GM21619 (cell line): ENCODE results near the gene NUCKS1.

Source experiments
- ATAC-seq: cut with Tn5 transposase; IDR thresholded peaks from one replicate; pipeline ENCODE4 v1.9.1; 2021; ENCODE audit not compliant: unreplicated experiment

The NUCKS1 gene

GRCh38 chr1:205701891-205702290 is 48.1 kb downstream of the NUCKS1 start:
- ATAC-seq: no peak

DNA sequence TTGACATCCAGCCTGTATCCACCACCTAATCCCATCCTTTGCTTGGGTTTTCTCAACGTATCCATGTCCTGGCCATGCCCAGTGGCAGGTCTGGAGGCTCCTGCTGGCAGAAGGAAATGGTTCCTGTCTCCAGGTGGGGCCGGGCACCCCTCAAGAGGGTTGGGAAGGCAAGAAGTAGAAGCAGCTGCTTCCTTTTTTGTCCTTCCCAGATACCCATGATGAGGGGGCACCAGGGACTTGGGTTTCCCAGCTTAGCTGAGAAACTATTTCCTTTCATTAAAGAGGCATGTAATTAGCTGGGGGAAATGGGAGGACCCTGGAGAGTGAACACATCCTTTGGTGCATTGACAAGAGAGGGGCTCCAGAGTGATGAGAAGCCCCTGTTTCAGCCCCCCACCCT is 48.6 kb downstream of the NUCKS1 start:
- ATAC-seq: no peak

DNA sequence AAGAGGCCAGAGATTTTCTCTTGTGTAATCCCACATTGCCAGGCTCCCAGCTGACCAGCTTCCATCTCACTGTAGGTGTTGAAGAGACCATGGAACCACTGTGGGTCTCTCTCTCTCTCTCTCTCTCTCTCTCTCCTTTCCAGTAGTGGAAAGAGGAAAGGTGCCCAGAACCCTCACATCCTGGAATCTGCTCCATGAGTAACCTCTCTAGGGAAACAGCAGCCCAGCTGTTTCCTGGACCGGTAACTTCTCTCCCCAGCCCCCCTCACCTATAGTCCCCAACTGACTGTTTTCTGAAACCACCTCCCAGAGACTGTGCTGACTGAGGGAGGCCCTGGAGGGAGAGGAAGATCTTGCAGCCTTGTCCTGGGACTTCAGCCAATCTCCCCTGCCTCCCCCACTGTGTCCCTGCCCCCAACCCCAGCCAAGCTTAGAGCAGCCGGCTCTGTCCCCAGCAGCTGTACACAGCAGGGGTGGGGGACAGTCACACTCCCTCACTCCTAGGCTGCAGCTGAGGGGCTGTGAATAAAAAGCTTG is 49.0 kb downstream of the NUCKS1 start:
- no peak for ATAC-seq

DNA sequence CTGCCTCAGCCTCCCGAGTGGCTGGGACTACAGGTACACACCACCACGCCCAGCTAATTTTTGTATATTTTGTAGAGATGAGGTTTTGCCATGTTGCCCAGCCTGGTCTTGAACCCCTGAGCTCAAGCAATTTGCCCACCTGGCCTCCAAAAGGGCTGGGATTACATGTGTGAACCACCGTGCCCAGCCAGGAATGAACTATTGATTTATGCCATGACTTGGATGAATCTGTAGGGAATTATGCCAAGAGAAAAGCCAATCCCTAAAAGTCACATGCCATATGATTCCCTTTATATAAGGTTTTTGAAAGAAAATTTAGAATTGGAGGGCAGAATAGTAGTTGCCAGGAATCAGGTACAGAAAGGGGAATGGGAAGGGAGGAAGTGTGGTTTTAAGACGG is 50.6 kb downstream of the NUCKS1 start:
- no peak for ATAC-seq

- ATAC-seq: no peak
Observed at GRCh38 chr1:205698921-205699320, 51.1 kb downstream of the NUCKS1 start.

GRCh38 chr1:205693421-205693991 is 56.5 kb downstream of the NUCKS1 start:
- no peak for ATAC-seq

GRCh38 chr1:205692423-205692822 is 57.6 kb downstream of the NUCKS1 start:
- no peak for ATAC-seq

DNA sequence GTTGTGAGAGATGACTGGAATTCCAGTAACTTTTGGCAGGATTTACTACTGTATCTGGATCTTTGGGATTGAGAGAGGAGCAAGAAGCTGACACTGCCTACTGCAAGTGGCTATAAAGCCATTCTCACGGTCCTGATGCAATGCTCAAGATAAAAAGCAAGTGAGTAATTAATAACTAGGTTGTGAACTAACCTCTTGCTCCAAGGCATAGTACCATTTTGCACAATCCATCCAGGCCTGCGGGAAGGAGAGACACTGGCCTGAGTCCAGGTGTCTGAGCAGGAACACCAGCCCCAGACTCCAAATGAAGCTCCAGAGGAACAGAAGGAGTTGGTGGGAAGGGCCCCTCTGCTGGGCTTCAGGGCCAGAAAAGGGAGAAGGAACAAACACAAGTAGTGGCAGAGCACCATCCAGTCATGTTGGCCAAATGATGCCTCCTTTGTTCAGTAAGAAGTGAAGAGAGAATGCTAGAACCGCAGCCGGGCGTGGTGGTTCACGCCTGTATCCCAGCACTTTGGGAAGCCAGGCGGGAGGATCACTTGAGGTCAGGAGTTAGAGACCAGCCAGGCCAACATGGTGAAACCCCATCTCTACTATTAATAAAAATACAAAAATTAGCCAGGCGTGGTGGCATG is 59.7 kb downstream of the NUCKS1 start:
- ATAC-seq: no peak

DNA sequence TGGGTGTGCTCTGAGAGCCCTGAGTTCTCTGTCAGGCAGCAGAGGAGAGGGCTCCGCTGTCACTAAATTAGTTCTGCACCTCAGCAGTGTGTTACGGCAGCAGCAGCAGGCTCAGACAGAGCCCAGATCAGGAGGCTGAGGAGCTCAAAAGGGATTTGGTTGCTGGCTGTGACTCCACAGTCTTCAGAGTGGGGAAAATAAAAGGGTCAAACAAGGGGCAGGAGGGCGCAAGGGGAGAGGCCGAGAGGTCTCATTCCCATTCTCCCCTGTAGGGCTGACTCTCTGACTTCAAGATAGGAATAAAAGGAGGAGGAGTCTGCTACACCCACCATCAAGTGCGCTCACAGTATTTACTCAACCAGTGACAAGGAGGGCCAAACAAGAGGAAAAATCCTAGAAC is 60.5 kb downstream of the NUCKS1 start:
- no peak for ATAC-seq

GRCh38 chr1:205688171-205689080 is 61.6 kb downstream of the NUCKS1 start:
- no peak for ATAC-seq

DNA sequence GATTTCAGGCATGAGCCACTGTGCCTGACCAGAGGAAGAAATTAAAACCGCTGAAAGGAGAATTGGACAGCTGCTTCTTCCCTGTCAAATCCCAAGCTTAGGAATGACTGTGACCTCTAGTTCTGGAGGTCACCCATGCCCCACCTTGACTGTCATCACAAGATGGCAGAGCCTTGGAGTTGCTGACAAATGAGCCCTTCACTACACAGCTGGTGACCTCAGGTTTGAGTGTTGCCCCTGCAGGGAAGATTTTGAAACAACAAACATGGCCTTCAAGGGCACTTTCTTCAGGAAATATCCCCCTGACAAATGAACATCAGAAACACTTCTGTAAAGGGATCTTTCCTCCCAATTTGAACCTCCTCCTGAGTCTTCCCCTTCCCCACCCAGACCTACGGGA is 62.7 kb downstream of the NUCKS1 start:
- no peak for ATAC-seq

- ATAC-seq: no peak
Observed at GRCh38 chr1:205681364-205681763, 68.6 kb downstream of the NUCKS1 start.

DNA sequence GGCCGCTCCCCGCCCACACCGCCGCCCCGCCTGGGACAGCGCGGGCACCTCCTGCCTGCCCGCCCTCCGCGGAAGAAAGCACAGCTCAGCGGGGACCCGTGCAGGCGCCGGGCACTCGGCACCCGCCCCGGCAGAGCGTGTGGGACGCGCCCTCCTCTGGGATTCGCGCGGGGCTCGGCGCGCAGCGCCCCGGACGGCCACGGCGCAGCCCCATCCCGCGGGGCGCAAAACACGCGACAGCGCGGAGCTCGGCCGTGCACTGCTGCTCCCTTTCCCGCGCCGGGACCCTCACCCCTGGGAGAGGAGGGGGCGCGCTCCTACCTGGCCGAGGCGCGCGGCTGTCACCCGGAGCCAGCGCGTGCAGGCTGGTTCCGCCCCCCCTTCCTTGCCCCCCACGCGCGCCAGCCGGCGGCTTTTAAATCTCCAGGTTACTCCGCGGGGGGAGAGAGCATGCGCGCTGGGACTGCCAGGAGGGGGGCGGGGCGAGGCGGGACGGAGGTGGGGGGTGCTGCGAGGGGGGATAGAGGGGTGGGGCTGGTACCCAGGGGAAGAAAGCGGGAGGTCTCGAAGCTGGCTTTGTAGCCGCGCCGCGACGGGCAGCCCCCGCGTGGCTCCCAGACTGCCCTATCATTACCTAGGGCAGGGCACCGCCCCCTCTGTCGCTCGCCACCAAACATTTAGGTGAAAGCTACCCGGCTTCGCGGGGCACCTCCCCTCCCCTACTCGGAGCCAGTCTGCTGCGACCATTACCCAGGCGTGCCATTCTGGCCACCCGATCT is 69.7 kb downstream of the NUCKS1 start, which contains the start of gene SLC45A3:
SLC45A3 (minus strand) TSS at position 437 of the 779 bp plus-strand sequence. CDS start 15,853 bp downstream, outside the sequence.
- ATAC-seq: no peak

GRCh38 chr1:205678286-205679111 is 71.5 kb downstream of the NUCKS1 start:
- ATAC-seq: no peak

DNA sequence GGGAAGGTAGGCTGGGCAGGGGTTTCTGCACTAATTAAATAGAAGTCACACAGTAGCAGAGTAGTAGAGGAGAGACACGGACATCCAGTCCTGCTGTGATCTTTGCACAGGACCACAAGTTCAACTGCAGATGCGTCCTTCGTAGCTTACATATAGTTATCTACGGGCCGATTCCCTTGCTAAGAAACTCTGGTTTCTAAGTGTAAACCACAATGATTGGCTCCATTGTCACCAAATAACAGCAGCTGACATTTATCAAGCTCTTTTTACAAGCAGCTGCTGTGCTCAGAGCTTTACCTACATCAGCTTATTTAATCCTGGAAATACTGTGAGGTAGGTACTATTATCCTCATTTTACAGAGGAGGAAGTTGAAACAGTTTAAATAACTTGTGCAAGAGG is 72.8 kb downstream of the NUCKS1 start:
- no peak for ATAC-seq

DNA sequence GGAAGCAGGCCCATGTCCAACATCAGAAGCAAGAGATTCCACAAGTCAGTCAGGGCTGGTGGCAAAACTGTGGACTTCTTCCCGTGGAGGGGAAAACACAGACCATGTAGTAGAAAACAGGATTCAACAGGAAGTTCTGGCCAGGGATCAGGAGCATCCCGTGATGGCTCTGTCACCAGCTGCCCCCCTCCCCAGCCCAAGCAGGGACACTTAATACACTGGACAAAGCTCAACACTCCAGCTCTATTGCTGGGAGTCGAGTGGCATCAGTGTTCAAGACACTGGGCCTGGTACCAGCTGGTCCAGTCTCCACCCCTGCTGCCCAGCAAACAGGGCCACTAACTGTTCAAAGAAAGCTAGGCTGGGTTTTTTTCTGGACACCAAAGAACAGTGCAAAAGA is 73.4 kb downstream of the NUCKS1 start:
- no peak for ATAC-seq

DNA sequence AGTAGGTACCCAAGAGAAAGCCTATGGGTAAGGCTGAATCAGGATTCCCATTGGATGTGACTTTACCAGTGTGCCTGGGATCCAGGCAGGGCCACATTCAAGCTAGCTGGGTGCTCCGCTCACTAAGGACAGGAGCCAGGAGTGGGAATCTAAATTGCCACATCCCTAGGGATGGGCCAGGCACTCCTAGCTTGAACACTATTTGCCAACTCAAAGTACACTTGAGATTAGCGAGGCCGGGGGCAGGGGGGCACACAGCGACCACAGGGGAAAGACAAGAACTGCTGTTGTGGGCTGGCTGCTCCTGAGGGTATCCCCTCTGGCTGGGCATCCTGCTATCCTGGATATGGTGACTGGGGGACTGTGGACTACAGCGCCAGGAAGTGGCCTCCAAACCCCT is 74.0 kb downstream of the NUCKS1 start:
- no peak for ATAC-seq

DNA sequence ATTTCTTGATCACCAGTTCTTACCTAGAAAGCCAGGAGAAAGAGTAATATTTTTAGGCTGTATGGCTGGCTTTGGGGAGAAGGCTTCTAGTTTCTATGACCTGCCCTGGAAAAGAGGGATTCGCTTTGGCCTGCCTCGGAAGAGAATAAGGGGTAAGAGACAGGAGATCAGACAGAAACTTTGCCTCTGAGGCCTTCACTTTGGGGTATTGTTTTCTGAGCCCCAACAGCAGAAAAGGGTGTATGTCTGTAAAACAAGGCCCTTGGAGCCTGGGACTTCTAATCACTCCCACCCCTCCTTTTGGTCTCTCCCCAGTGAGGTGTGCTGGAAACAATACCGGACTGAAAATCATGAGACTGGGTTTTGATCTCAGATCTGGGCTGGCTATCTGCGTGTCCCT is 74.7 kb downstream of the NUCKS1 start:
- no peak for ATAC-seq

GRCh38 chr1:205672970-205673369 is 77.0 kb downstream of the NUCKS1 start:
- no peak for ATAC-seq

- no peak for ATAC-seq
Observed at GRCh38 chr1:205672395-205672889, 77.5 kb downstream of the NUCKS1 start.
